Gastroesophageal sphincter (tissue), 4 donors: ENCODE measurements around the gene AGR3. TPM values are rescaled to one million over a fixed set of nuclear protein-coding genes. Genes with fewer than 3 reads are reported as not detected.

ENCODE experiments used
- ATAC-seq: fragments of 150-250 bp; one replicate; pipeline ENCODE4 v1.9.1; 2016; ENCODE audit warnings: mild to moderate bottlenecking, moderate library complexity
- H3K27ac ChIP-seq, 4 donors: fragments of 200-600 bp; sonication (generic) in 3 of 4; 1 replicate in 3 of 4; 2 replicates in 1 of 4; pipeline ENCODE4 v1.5.1; 2016 to 2019
- H3K27me3 ChIP-seq: fragments of 200-600 bp; sonication (generic); one replicate; pipeline ENCODE4 v1.5.1; 2019
- H3K36me3 ChIP-seq, 2 donors: fragments of 200-600 bp; sonication (generic); one replicate each; pipeline ENCODE4 v1.5.1; 2019; ENCODE audit warnings: control low read depth in 1 of 2
- H3K4me1 ChIP-seq, 3 donors: fragments of 200-600 bp; sonication (generic); 1 replicate in 2 of 3; 2 replicates in 1 of 3; pipeline ENCODE4 v1.5.1; 2016 to 2019; ENCODE audit warnings: control low read depth in 2 of 3
- H3K4me3 ChIP-seq, 2 donors: fragments of 200-600 bp; sonication (generic); one replicate each; pipeline ENCODE4 v1.5.1; 2019; ENCODE audit warnings: mild to moderate bottlenecking in 1 of 2, moderate library complexity in 1 of 2
- H3K9me3 ChIP-seq, 3 donors: fragments of 200-600 bp; sonication (generic); one replicate each; pipeline ENCODE4 v1.5.1; 2017 to 2019; ENCODE audit warnings: control low read depth in 2 of 3
- CTCF ChIP-seq, 4 experiments: fragments of 200-600 bp in 2 of 4; fragments of 450-650 bp in 2 of 4; sonication (generic) in 1 of 4; IDR thresholded peaks; one replicate each; pipeline ENCODE4 v1.5.1; 2017 to 2019; ENCODE audit warnings: antibody characterized with exemption in 4 of 4, mild to moderate bottlenecking in 2 of 4, moderate library complexity in 2 of 4
- EP300 ChIP-seq: sonication (generic); formaldehyde crosslinking; IDR thresholded peaks from one replicate; pipeline ENCODE4 v1.6.1; 2017; ENCODE audit warnings: antibody characterized with exemption, mild to moderate bottlenecking
- POLR2A ChIP-seq, 2 donors: fragments of 450-650 bp; IDR thresholded peaks; one replicate each; pipeline ENCODE4 v1.6.1; 2017; ENCODE audit warnings: antibody characterized with exemption in 2 of 2, mild to moderate bottlenecking in 2 of 2, moderate library complexity in 1 of 2
- POLR2AphosphoS5 ChIP-seq: sonication (generic); formaldehyde crosslinking; IDR thresholded peaks from one replicate; pipeline ENCODE4 v1.6.1; 2017; ENCODE audit warnings: antibody characterized with exemption
- WGBS, 2 donors: methylation state at CpG; one replicate each; pipeline ENCODE4 v1.1.5; 2018; ENCODE audit warnings: low coverage in 1 of 2; 5-methylcytosine and 5-hydroxymethylcytosine counted together
- total RNA-seq, 4 donors: library from RNA; depleted of rRNA; stranded (reverse); fragments of >200 nt; gene quantifications; one replicate each; pipeline ENCODE4 v1.1.0, GENCODE V29; 2016

Gene AGR3
- total RNA-seq: 1 to 10 TPM in 1 of 4 donors, not detected in 3; 5.9 TPM

- no peaks in the 10 kb centered on the region for H3K4me1 ChIP-seq
- TF ChIP-seq POLR2AphosphoS5 (no peak), EP300 (no peak), CTCF (IDR thresholded peaks at IDR 0.05) (no peak), POLR2A (IDR thresholded peaks at IDR 0.05) (no peak)
- no peak within 1 kb of the TSS for H3K27ac ChIP-seq
- no peaks in the 10 kb centered on the region for H3K9me3 ChIP-seq
- H3K27me3 ChIP-seq: no peaks in the 10 kb centered on the region
- no peak for ATAC-seq
- WGBS, 2 donors: 71 to 85% methylated on average over 1 of the region's 1 CpG
- no peaks in the 10 kb centered on the region for H3K36me3 ChIP-seq
- H3K4me3 ChIP-seq: no peak within 1 kb of the TSS
Observed at GRCh38 chr7:16881844-16882243, at the start of gene AGR3. Gene AGR3 (minus strand): TSS chr7:16881983. CDS start chr7:16878618, 3,365 bp downstream.

GRCh38 chr7:16930946-16931345 lies 49.2 kb upstream of the AGR3 start:
- H3K4me3 ChIP-seq: no peak overlapping the region

GRCh38 chr7:16929146-16929762 lies 47.5 kb upstream of the AGR3 start:
- H3K27me3 ChIP-seq: no peaks in the 10 kb centered on the region
- no peaks in the 10 kb centered on the region for H3K36me3 ChIP-seq
- TF ChIP-seq CTCF (IDR thresholded peaks at IDR 0.05): no peak
- no peak for TF ChIP-seq POLR2AphosphoS5
- TF ChIP-seq POLR2A (IDR thresholded peaks at IDR 0.05): no peak
- no peak for TF ChIP-seq EP300
- no peak overlapping the region for H3K4me3 ChIP-seq
- WGBS, 2 donors: 43 to 55% methylated on average over 1 of the region's 1 CpG
- no peaks in the 10 kb centered on the region for H3K4me1 ChIP-seq
- H3K9me3 ChIP-seq: no peaks in the 10 kb centered on the region
- no peak overlapping the region for H3K27ac ChIP-seq
- no peak for ATAC-seq

More at GRCh38 chr7:16930946-16931345, 49.2 kb upstream of the AGR3 start:
- Histone ChIP-seq H3K36me3 (no peaks in the 10 kb centered on the region), H3K27me3 (no peaks in the 10 kb centered on the region), H3K27ac (no peak overlapping the region), H3K9me3 (no peaks in the 10 kb centered on the region), H3K4me1 (no peaks in the 10 kb centered on the region)
- WGBS, 2 donors: 98 to 100% methylated on average over 4 of the region's 4 CpGs
- no peak for ATAC-seq
- no peak for TF ChIP-seq POLR2A (IDR thresholded peaks at IDR 0.05)
- no peak for TF ChIP-seq EP300
- no peak for TF ChIP-seq CTCF (IDR thresholded peaks at IDR 0.05)
- no peak for TF ChIP-seq POLR2AphosphoS5

GRCh38 chr7:16926861-16927260 lies 45.1 kb upstream of the AGR3 start:
- TF ChIP-seq EP300: no peak
- no peak for TF ChIP-seq POLR2AphosphoS5
- no peak for TF ChIP-seq CTCF (IDR thresholded peaks at IDR 0.05)
- no peak for TF ChIP-seq POLR2A (IDR thresholded peaks at IDR 0.05)
- Histone ChIP-seq H3K9me3 (no peaks in the 10 kb centered on the region), H3K4me3 (no peak overlapping the region), H3K27ac (no peak overlapping the region), H3K36me3 (no peaks in the 10 kb centered on the region), H3K4me1 (no peaks in the 10 kb centered on the region), H3K27me3 (no peaks in the 10 kb centered on the region)
- 92% methylated on average over 1 of the region's 1 CpG; no CpG with 5 or more reads in 1 of the 2 donors for WGBS, 2 donors
- no peak for ATAC-seq

GRCh38 chr7:16926283-16926682 lies 44.5 kb upstream of the AGR3 start:
- Histone ChIP-seq H3K27ac (no peak overlapping the region), H3K9me3 (no peaks in the 10 kb centered on the region), H3K36me3 (no peaks in the 10 kb centered on the region), H3K27me3 (no peaks in the 10 kb centered on the region), H3K4me1 (no peaks in the 10 kb centered on the region), H3K4me3 (no peak overlapping the region)
- 24 to 74% methylated on average over 2 of the region's 2 CpGs for WGBS, 2 donors
- TF ChIP-seq EP300 (no peak), CTCF (IDR thresholded peaks at IDR 0.05) (peak in 3 of 4 experiments; percentile 31 to 58 (median 52))
- no peak for ATAC-seq
